Measurements from ENCODE around the gene SNX5. TPM values are rescaled to one million over a fixed set of nuclear protein-coding genes. Genes with fewer than 3 reads are reported as not detected.

Gene SNX5
- total and polyA plus RNA-seq, 3 donors from 2014 or later, result 72.3 to 116 (median 110) TPM

DNA sequence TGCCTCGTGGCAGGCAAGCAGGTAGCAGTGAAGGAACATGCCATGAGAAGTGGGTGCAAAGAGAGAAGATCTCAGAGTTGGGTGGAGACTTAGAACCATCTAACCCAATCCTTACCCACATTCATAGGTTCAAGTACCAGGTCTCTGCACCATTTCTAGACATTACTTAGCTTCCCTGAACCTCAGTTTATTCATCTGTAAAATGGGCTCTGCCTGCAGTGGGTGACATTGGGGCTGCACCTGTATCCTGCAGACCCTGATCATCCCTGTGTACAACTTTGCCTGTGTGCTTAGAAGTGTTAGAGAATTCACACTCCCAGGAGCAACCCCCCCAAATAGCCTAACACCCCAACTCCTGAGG, 42.7 kb downstream of the SNX5 start:
- WGBS, 2 donors, result 89 to 100% methylated on average over 1 of the region's 1 CpG
- no peaks in the 10 kb centered on the region for H3K9me3 ChIP-seq
- no peaks in the 10 kb centered on the region for H3K36me3 ChIP-seq (ENCODE audit: low read depth, missing control alignments)
- no peaks in the 10 kb centered on the region for H3K27me3 ChIP-seq
- no peak for DNase-seq
- H3K27ac ChIP-seq, result no peak overlapping the region
- TF ChIP-seq, protein P1, sequence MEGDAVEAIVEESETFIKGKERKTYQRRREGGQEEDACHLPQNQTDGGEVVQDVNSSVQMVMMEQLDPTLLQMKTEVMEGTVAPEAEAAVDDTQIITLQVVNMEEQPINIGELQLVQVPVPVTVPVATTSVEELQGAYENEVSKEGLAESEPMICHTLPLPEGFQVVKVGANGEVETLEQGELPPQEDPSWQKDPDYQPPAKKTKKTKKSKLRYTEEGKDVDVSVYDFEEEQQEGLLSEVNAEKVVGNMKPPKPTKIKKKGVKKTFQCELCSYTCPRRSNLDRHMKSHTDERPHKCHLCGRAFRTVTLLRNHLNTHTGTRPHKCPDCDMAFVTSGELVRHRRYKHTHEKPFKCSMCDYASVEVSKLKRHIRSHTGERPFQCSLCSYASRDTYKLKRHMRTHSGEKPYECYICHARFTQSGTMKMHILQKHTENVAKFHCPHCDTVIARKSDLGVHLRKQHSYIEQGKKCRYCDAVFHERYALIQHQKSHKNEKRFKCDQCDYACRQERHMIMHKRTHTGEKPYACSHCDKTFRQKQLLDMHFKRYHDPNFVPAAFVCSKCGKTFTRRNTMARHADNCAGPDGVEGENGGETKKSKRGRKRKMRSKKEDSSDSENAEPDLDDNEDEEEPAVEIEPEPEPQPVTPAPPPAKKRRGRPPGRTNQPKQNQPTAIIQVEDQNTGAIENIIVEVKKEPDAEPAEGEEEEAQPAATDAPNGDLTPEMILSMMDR (IDR thresholded peaks at IDR 0.05), result no peak
- TF ChIP-seq POLR2A (IDR thresholded peaks at IDR 0.05), result no peak
- H3K4me1 ChIP-seq, result no peaks in the 10 kb centered on the region
- H3K4me3 ChIP-seq, result no peak overlapping the region
- intact Hi-C loops (cut with DNase I; ENCODE audit: low total_unique reads), result no loop called here

DNA sequence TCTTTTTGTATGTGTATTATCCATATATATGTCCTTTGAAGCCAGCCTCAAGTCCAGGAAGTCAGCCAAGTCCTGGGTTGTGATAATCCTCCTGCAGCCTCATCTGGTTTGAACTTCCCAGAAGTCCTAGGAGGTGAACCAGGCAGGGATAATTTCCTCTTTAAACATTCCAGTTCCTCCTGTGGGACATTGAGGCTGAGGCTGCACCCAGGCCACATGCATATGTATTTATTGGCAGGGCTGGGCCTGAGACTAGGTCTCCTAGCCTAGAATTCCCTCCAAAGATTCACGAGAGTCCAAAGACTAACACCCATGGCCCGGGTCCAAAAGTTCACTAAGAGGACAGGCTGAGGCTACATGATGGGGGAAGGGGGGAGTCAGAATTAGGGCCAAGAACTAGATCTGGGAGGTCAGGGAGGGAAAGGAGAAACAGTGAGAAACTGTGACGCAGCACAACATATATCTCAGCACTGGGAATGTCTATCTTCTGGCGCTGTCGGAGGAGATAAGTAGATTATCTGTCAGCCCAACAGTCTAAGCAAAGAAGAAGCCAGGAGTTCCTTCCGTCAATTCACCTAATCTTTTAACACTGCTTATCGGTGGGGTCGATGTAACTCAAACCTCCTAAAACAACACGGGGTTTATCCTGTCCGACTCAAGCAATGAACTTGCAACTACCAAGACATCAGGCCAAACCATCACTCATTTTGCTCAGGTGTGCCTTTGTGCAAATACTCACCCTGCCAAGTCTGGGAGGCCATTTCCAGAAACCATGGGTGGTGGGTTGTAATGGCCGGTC, 43.3 kb downstream of the SNX5 start:
- Histone ChIP-seq H3K27me3 (no peaks in the 10 kb centered on the region), H3K4me1 (no peaks in the 10 kb centered on the region), H3K27ac (no peak overlapping the region), H3K36me3 (ENCODE audit: low read depth, missing control alignments) (no peaks in the 10 kb centered on the region), H3K9me3 (no peaks in the 10 kb centered on the region), H3K4me3 (no peak overlapping the region)
- no peak for DNase-seq
- 62 to 67% methylated on average over 11 of the region's 11 CpGs for WGBS, 2 donors
- no peak for TF ChIP-seq POLR2A (IDR thresholded peaks at IDR 0.05)
- TF ChIP-seq, protein P1 (IDR thresholded peaks at IDR 0.05), result no peak
- intact Hi-C loops (cut with DNase I; ENCODE audit: low total_unique reads), result no loop called here

DNA sequence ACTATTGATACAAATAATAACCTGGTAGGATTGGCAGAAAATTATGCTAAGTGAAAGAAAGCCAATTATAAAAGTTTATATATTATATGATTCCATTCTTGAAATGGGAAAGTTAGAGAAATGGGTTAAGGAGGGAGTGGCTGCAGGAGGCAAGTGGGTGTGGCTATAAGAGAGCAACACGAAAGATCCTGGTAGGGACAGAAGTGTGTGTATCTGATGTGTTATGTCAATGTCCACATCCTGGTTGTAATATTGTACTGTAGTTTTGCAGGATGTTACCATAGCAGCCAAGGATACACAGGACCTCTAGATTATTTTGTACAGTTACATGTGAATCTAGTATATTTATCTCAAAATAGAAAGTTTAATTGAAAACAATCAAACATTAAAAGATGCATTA, 46.8 kb downstream of the SNX5 start:
- H3K27ac ChIP-seq, result no peak overlapping the region
- WGBS, 2 donors, result 32 to 42% methylated on average over 1 of the region's 1 CpG
- no peak for DNase-seq
- no peaks in the 10 kb centered on the region for H3K36me3 ChIP-seq (ENCODE audit: low read depth, missing control alignments)
- no peak overlapping the region for H3K4me3 ChIP-seq
- no peaks in the 10 kb centered on the region for H3K4me1 ChIP-seq
- intact Hi-C loops (cut with DNase I; ENCODE audit: low total_unique reads), result no loop called here
- no peaks in the 10 kb centered on the region for H3K9me3 ChIP-seq
- H3K27me3 ChIP-seq, result no peaks in the 10 kb centered on the region
- no peak for TF ChIP-seq POLR2A (IDR thresholded peaks at IDR 0.05)
- TF ChIP-seq, protein P1 (IDR thresholded peaks at IDR 0.05), result no peak

GRCh38 chr20:17919149-17919548, 49.4 kb downstream of the SNX5 start:
- Histone ChIP-seq H3K9me3 (no peaks in the 10 kb centered on the region), H3K27ac (no peak overlapping the region), H3K4me3 (no peak overlapping the region), H3K27me3 (no peaks in the 10 kb centered on the region), H3K4me1 (no peaks in the 10 kb centered on the region), H3K36me3 (ENCODE audit: low read depth, missing control alignments) (no peaks in the 10 kb centered on the region)
- DNase-seq, result no peak
- TF ChIP-seq, protein P1 (IDR thresholded peaks at IDR 0.05), result no peak
- no peak for TF ChIP-seq POLR2A (IDR thresholded peaks at IDR 0.05)
- intact Hi-C loops (cut with DNase I; ENCODE audit: low total_unique reads), result no loop called here
- WGBS, 2 donors, result 92 to 95% methylated on average over 8 of the region's 8 CpGs
